Stimulated activated CD8-positive, alpha-beta memory T cell treated with anti-CD3 and anti-CD28 coated beads, Interleukin-4, amount 100 ng/mL, for 4 hours (primary cell): Measurements from ENCODE around the gene ATP5F1C.
"Not testable (repeated sequence)": the region's sequence is repeated elsewhere in the genome, so short reads cannot be mapped to it uniquely, and the experiment has no call there.

ENCODE experiments used
- DNase-seq, 2 donors: peaks; one replicate each; pipeline ENCODE4 v3.0.0-alpha.2; 2020; ENCODE audit warnings: low read depth in 2 of 2, low spot score in 1 of 2

ATP5F1C gene

DNA sequence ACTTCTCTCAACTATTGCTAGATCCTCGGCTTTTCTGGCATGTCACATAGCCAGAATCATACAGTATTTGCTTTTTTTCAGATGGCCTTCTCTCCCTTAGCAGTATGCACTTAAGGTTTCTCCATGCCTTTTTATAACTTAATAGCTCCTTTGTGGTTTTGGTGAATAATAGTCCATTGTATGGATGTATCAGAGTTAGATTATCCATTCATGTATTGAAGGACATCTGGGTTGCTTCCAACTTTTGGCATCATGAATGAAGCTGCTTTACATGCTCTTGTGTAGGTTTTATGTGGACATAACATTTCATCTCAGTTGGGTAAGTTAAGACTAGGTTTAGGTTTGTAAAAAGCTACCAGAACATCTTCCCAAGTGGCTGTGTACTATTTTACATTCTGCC, 4.6 kb downstream of the ATP5F1C start:
- DNase-seq: no peak

DNA sequence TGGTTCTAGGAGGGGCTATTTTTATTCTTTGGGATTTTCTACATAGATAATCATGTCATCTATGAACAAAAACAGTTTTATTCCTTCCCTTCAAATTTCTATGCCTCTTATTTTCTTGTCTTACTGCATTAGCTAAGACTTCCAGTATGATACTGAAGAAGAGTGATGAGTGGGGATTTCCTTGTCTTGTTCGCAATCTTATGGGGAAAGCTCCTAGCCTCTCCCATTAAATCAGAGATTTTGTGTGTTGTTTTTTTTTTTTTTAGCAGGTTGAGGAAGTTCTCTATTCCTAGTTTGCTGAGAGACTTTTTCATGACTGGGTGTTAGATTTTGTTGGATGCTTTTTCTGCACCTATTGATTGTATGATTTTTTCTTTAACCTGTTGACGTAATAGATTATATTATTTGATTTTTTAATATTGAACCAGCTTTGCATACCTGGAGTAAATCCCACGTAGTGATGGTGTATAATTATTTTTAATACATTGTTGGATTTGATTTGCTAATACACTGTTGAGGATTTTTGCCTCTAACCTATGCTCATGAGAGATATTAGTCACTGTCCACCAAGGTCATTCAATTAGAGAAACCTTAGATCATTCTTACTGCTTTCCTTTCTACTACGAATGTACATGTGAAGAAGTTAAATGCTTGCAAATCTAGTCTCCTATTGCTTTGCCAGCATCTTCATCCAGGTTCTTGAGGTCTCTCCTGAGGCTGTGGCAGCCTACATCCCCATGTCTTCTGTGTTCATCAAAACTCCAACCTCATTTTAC, 6.5 kb downstream of the ATP5F1C start:
- no peak for DNase-seq

DNA sequence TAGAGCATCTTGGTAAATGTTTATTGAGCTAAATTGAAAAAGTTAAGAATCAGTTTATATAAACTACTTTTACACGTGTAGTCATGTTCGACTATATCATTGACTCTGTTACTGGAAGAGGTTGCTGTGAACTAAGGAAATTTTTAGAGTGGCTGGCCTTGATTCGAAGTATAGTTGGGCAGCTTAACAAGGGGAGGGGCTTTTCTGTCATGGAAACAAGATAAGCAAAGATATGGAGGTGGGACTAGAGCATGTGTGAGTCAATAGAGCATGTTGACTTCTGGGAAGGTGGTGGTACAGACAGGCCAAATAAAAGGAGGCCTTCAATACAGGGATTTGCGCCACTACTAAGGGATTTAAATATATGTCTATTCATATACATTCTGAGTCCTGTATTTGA, 7.6 kb downstream of the ATP5F1C start:
- DNase-seq: no peak

DNA sequence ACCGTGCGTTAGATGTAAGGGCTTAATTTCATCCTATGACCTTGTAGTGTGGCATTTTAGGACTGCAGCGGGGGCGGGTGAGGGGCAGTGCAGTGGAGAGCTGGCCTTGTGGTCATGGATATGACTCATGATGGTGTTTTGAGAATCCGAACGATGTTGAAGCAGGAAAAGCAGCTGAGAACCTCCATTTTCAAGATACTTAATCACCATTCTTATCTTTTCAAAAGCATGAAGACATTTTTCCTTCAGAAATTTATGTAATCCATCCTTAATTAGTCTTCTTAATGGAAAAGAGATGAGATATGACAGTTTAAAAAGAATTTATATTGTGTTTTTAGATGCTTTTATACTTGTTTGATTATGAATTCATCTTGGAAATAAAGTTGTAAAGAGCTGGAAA, 9.6 kb downstream of the ATP5F1C start:
- no peak for DNase-seq

DNA sequence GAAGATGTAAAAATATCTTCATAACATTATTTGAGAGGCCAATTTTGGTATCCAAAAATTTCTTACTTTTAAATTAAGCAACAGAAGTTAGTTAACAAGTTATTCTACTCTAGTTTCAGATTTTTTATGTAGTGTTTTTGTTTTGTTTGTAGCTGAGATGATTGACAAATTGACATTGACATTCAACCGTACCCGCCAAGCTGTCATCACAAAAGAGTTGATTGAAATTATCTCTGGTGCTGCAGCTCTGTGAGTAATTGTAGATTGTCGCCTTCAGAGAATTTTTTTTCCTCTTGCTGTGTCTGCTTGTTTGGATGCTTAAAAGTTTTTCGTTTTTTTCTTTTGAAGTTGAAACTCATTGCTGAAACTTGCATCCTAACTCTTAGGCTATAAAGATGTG, 14.6 kb downstream of the ATP5F1C start:
- DNase-seq: no peak

DNA sequence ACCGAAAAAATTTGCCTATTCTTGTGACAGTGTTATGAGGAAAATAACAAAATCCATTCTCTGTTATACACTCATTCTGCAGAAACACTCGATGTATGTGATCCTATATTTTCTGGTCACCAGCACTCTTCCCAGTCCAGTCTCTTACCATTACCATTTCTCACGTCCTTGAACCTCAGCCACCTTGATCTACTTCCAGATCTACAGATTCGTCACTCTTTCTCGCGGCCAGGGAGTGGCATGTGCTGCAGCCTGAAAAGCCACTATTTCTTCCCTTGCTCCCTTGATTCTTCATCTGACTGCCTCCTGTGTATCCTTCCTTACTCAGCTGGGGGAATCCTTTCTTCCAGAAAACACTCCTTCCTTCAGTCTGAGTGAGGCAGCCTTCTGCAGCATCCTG, 16.2 kb downstream of the ATP5F1C start:
- DNase-seq: no peak

DNA sequence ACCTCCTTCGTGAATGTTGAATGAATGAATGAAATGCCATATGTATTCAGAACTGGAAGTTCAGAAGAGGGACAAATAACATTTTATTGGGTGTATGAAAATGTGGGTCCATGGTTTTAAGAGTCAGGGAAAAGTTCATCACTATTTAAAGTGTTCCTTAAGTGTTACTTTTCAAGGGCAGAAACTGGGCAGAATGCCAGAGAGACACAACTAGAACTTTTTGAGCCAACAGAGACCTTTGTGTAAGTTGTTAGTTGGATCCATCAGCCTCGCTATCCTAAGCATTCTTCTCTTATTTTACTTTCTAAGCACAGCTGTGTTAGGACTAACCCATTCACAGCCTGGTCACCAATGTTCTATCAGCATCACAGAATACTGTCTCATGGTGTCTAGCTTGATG, 16.8 kb downstream of the ATP5F1C start:
- DNase-seq: no peak

DNA sequence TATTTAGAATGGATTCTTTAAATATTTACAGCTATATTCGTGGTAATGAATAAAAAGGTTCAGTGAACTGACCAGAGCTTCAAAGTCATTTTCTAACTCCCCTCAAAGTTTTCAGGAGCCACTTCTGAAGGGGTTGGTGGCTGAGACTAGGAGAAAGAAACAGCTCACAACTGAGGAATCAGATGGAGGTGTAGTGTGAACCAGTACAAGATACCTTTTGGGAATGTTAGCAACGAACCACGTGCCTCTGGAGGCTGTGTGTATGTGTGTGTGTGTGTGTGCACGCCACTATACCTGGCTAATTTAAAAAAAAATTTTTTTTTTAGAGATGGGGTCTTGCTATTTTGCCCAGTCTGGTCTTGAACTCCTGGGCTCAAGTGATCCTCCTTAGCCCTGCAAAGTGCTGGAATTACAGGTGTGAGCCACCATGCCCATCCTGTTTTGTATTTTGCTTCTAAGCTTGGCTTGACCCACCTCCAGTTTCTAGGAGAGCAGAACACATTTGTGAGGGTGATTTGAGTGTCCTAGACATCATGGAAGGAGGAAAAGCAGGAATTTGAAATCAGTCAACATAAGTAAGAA, 20.8 kb downstream of the ATP5F1C start:
- DNase-seq: no peak

DNA sequence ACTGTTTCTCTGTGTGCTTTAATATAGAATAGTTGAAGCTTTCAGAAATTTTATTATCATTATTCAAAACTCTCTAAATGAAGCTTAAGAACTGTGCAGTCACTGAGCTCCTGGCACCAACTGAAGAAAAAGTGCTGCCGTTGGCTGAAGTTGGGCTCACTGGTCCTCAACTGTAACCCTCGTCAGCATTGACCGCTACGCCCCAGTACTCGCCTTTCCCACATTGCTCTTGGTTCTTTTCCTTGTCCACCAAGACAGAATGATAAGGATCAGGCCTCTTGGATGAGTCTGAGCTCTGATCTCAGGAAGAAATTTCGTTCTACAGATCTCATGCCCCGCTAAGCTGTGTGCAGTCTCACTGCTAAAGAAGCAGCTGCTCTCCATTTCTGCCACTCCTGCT, 22.5 kb downstream of the ATP5F1C start:
- no peak for DNase-seq

DNA sequence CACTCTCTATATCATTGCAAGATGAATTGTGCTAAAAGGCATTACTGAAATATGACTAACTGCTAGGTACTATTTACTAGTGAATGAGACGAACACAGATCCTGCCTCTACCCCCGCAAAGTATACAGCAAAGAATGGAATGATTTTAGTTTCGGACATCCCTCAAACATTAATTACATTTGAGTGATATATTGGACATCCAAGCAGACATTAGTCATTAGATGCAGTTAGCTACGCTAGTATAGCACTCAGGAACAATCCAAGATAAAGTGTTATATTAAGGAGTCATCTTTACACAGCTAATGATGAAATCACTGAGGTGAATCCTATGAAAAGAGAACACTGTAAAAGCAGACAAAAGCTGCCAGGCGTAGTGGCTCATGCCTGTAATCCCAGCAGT, 23.0 kb downstream of the ATP5F1C start:
- no peak for DNase-seq

DNA sequence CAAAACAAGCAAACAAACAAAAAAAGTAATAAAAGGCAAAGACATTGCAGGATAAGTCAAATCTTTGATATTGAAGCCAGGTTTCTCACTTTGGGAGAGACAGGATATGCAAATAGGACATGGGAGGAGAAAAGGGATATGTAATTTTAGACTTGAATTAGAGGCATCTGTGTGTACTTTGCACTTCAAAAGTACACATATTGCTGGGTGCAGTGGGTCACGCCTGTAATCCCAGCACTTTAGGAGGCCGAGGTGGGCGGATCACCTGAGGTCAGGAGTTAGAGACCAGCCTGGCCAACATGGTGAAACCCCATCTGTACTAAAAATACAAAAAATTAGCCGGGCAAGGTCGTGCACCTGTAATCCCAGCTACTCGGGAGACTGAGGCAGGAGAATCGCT, 23.8 kb downstream of the ATP5F1C start:
- not testable (repeated sequence) for DNase-seq

DNA sequence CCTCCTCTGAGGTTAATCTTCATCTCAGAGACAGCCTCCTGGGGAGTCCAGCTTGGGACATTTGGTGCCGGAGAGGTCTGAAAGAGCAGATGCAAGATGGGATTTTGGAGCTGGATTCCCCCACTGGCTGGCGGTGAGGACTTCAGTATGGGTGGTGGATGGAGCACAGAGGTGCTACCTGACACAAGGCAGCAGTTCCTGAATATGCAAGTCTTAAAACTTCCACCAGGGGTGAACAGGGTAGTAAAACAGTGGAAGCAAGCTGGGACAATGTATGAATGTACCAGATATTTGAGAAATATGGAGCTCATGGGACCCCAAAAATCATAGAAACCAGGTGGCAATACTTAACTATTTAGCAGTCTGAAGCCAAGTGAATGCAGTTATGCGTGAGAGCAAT, 25.5 kb downstream of the ATP5F1C start:
- no peak for DNase-seq

DNA sequence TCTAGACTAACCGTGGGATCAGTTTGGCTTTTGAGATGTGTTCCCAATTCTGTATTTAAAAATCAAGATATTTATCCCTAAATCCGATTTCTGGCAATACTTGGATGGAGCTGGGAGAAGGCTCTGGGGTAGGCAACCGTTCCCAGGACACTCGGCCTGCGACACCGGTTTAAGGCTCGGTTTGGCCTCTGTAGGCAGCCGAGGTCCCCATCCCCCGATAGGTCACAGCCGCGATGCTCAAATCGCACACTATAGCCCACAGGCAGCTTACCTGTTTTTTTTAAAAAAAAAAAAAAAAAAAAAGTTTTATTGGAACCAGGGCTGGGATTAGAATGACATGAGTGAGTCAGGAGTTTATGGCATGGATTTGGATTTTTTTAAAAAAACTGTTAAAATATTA, 29.6 kb downstream of the ATP5F1C start:
- DNase-seq: no peak

DNA sequence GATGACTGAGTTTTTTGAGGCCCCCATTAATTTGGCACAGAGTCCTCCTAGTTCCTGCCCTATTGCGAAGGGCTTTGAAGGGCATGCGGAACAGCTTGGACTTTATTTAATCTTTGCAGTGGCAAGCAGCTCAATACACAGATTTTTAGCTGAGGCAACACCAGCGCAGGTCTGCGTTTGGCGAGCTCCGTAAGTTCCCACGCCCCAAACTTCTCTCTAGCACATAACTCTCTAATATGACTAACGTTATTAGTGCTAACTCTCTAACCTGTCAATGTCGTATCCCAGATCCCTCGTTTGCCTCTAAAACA, 30.0 kb downstream of the ATP5F1C start:
- no peak for DNase-seq

DNA sequence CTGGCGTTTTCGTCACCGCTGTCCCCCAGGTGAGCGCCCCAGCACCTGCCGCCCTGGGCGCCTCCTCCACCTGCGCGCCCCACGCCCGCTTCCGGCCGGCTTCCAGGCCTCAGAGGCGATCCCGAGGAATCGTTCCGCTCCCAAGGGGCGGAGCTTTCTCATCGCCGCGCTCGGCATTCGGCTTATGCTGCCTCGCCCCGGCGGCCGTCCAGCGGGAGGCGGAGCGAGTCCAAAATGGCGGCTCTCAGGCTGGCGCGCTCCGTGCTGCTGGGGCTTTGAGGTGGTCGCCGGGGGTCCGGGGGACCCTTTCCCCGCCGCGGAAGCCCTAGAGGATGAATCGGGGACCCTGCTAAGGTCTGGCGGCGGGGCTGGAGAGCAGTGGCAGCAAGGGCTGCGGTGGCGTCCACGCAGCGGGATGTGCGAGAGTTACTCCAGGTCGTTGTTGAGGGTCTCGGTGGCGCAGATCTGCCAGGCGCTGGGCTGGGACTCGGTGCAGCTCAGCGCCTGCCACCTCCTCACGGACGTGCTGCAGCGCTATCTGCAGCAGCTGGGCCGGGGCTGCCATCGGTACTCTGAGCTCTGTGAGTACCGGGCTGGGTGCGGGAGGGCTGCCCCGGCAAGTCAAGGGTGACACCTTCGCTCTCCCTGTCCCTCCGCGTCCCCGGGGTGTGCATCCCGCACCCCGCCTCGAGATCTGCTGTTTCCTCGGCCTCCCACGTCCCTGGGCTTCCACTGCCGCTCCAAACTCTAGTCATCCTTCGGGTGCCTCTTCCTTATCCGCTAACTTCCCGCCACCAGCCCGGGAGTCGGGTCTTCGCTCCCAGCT, 30.5 kb downstream of the ATP5F1C start, which contains the start of gene TAF3:
Gene TAF3 (plus strand): TSS at position 211 of the 826 bp plus-strand sequence. CDS start 205 bp downstream, at position 416.
- DNase-seq: peak; percentile 83 to 84

DNA sequence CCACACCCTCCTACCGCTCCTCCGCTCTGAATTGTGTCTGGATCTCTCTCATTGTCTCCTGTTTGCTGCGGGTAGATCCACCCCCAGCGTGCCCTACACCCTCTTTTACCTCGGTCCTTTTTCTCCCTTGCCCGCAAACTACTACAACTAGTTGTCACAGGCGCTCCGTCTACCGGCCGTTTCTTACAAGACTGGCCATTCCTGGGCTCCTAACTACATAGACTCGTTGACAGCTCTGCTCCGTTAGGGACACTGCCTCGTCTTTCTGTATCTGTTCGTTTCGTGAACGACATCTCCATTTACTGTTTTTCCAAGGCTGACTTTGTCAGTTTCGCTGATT, 31.1 kb downstream of the ATP5F1C start:
- no peak for DNase-seq

DNA sequence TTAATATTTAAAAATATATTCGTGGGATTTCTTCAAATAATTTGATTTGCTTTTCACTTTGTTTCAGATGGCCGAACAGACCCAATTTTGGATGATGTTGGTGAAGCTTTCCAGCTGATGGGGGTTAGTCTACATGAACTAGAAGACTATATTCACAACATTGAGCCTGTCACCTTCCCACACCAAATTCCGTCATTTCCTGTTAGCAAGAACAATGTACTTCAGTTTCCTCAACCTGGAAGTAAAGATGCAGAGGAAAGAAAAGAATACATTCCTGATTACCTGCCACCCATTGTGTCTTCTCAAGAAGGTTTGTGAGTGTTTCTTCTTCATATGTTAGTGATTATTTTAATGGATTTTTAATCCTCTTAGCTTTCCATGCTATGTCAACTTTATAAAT, 36.3 kb downstream of the ATP5F1C start:
- no peak for DNase-seq

DNA sequence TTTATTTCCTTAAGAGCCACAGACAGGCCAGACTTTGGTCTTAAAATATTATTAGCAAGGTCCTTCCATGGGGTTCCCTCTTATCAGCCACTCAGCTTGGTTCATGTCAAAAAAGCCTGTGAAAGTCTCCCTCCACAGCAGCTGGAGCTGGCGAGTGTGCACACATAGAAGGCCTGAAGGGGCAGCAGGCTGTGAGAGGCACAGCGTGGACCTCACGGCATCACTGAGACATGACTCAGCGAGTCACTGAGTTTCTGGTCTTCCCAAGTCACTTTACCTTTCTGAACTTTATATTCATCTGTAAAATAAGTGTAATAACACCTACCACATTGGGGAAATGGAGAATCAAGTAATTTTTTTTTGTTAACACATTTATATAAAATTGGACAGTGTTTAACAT, 39.0 kb downstream of the ATP5F1C start:
- no peak for DNase-seq

DNA sequence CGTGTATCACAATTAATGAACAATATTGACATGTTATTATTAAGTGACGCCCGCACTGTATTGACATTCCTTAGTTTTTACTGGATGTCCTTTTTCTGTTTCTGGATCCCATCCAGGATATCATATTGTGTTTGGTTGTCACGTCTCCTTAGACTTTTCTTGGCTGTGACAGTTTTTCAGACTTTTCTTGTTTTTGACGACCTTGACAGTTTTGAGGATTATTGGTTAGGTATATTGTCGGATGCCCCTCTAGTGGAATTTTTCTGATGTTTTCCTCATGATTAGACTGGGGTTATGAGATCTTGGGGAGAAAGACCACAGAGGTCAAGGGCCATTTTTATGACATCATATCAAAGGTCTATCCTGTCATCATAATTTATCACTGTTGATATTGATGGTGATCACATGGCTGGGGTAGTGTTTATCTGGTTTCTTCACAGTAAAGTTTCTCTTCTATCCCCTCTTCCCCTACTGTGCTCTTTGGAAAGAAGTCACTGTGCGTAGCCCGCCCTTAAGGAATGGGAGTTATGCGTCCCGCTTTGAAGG, 41.4 kb downstream of the ATP5F1C start:
- no peak for DNase-seq

DNA sequence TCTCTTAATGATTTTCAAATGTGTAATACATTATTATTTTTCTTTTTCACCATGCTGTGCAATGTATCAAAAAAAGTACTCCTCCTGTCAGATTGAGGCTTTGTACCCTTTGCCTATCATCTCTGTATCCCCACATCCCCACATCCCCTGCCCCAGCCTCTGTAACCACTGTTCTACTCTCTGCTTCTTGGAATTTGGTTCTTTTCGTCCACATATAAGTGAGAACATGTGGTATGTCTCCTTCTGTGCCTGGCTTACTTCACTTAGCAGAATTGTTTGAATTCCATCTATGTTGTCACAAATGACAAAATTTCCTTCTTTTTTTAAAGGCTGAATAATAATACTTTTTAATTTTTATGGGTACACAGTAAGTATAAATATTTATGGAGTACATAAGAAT, 44.1 kb downstream of the ATP5F1C start:
- DNase-seq: no peak

DNA sequence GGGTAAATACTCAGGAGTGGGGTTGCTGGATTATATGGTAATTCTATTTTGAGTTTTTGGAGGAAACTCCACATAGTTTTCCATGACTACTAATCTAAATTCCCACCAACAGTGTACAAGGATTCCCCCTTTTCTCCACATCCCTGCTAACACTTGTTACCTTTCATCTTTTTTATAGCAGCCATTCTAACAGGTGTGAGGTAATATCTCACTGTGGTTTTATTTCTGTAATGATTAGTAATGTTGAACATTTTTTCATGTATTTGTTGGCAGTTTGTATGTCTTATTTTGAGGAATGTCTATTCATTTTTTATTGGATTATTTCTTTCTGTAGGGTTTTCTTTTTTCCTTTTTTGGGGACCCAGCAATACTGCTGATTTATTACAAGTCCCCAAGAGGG, 45.2 kb downstream of the ATP5F1C start:
- no peak for DNase-seq

DNA sequence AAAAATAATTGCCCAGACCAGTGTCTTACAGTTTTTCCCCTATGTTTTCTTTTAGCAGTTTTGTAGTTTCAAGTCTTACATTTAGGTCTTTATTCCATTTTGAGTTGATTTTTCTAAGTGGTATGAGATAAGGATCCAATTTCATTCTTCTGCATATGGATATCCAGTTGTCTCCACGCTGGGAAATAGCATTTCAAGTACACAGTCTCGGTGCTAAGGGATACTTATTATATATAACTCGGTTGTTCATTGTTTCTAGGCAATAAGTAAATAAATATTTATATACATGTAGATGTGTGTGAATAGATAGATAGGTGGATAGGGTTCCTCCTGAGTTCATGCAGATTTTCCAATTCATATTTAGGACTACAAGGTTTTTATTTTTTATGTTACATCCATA, 46.3 kb downstream of the ATP5F1C start:
- DNase-seq: no peak
